Endodermal cell (in vitro differentiated cells): ENCODE measurements around the gene FXN. TPM values are rescaled to one million over a fixed set of nuclear protein-coding genes. Genes with fewer than 3 reads are reported as not detected.

ENCODE experiments used
- DNase-seq: peaks from one replicate; pipeline ENCODE4 v3.0.0-alpha.2; 2017
- H3K27ac ChIP-seq: 2 replicates; pipeline ENCODE4 v1.5.1; 2013; ENCODE audit warnings: mild to moderate bottlenecking, low read depth, low read length, moderate library complexity
- H3K27me3 ChIP-seq: 2 replicates; pipeline ENCODE4 v1.6.1; 2013; ENCODE audit warnings: mild to moderate bottlenecking, low read length, moderate library complexity; ENCODE audit not compliant: insufficient read depth, control insufficient read depth, poor library complexity, severe bottlenecking
- H3K36me3 ChIP-seq: 2 replicates; pipeline ENCODE4 v1.7.0; 2013; ENCODE audit warnings: mild to moderate bottlenecking, low read length, moderate library complexity; ENCODE audit not compliant: control insufficient read depth, insufficient read depth
- H3K4me1 ChIP-seq: one replicate; pipeline ENCODE4 v1.7.0; 2013; ENCODE audit warnings: low read length; ENCODE audit not compliant: control insufficient read depth, insufficient read depth
- H3K4me3 ChIP-seq: 2 replicates; pipeline ENCODE4 v1.5.1; 2013; ENCODE audit warnings: mild to moderate bottlenecking, low read length, moderate library complexity
- H3K9ac ChIP-seq: 2 replicates; pipeline ENCODE4 v1.6.1; 2013; ENCODE audit warnings: mild to moderate bottlenecking, low read length, moderate library complexity; ENCODE audit not compliant: poor library complexity, severe bottlenecking; ENCODE audit errors: extremely low read depth
- H3K9me3 ChIP-seq: 2 replicates; pipeline ENCODE4 v1.6.1; 2013; ENCODE audit warnings: mild to moderate bottlenecking, low read length, moderate library complexity; ENCODE audit not compliant: control insufficient read depth
- H3K27ac Mint-ChIP-seq: 2 replicates; pipeline ENCODE4 v1.8.0; 2020; ENCODE audit warnings: mixed read lengths
- H3K27me3 Mint-ChIP-seq: 2 replicates; pipeline ENCODE4 v1.8.0; 2021; ENCODE audit warnings: mild to moderate bottlenecking, mixed read lengths; ENCODE audit not compliant: insufficient read depth
- H3K36me3 Mint-ChIP-seq: 2 replicates; pipeline ENCODE4 v1.8.0; 2020; ENCODE audit warnings: low read depth, mixed read lengths
- H3K4me1 Mint-ChIP-seq: 2 replicates; pipeline ENCODE4 v1.8.0; 2020; ENCODE audit warnings: mixed read lengths
- H3K4me3 Mint-ChIP-seq: 2 replicates; pipeline ENCODE4 v1.8.0; 2020; ENCODE audit warnings: mild to moderate bottlenecking, moderate library complexity, mixed read lengths
- H3K9me3 Mint-ChIP-seq: 2 replicates; pipeline ENCODE4 v1.8.0; 2020; ENCODE audit warnings: mild to moderate bottlenecking, mixed read lengths
- WGBS, 2 experiments: methylation state at CpG; one replicate each; pipeline versions ENCODE4 v1.1.5 to v1.1.7; 2013; ENCODE audit warnings: missing lambda C conversion rate in 2 of 2, mixed read lengths in 1 of 2; ENCODE audit not compliant: insufficient coverage in 1 of 2, insufficient read length in 1 of 2; 5-methylcytosine and 5-hydroxymethylcytosine counted together
- total RNA-seq, 2 donors: library from RNA; stranded (reverse); fragmentation: NEBNext Ultra II Directional in 1 of 2; extraction: Animal tissue kit (Norgen Biotek cat#: 25700) in 1 of 2; gene quantifications; 2 replicates in 1 of 2; 3 replicates in 1 of 2; pipeline ENCODE4 v1.2.1, GENCODE V29; 2021
- TF ChIP-seq, protein P1 (sequence below): fragments of 200-600 bp; sonication (generic); conservative IDR thresholded peaks from 2 replicates; pipeline ENCODE4 v1.5.0; 2021; ENCODE audit warnings: antibody characterized with exemption, mild to moderate bottlenecking

Gene FXN
- total RNA-seq, 2 donors from 2014 or later, result 33.0 to 34.1 TPM

DNA sequence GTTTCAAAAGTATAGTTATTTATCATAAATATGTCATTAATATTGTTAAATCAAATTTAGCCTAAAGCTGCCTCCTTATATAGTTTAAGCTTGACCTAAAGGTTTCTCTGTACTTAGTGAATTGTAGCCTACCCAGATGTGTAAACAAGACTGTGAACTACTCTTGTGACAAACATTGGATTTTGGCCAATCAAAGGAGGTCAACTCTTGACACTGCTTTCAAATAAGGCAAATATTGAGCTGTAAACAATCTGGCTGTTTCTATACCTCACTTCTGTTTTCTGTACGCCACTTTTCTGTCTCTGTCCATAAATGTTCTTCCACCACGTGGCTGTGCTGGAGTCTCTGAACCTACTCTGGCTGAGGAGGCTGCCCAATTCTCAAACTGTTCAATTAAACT lies 51.2 kb downstream of the FXN start:
- Histone ChIP-seq H3K9me3 (no peaks in the 10 kb centered on the region), H3K4me3 (no peak overlapping the region), H3K9ac (no peak overlapping the region), H3K27me3 (no peaks in the 10 kb centered on the region), H3K27ac (no peak overlapping the region), H3K4me1 (peaks cover 8% of the 10 kb centered on the region), H3K36me3 (no peaks in the 10 kb centered on the region)
- TF ChIP-seq, protein P1, sequence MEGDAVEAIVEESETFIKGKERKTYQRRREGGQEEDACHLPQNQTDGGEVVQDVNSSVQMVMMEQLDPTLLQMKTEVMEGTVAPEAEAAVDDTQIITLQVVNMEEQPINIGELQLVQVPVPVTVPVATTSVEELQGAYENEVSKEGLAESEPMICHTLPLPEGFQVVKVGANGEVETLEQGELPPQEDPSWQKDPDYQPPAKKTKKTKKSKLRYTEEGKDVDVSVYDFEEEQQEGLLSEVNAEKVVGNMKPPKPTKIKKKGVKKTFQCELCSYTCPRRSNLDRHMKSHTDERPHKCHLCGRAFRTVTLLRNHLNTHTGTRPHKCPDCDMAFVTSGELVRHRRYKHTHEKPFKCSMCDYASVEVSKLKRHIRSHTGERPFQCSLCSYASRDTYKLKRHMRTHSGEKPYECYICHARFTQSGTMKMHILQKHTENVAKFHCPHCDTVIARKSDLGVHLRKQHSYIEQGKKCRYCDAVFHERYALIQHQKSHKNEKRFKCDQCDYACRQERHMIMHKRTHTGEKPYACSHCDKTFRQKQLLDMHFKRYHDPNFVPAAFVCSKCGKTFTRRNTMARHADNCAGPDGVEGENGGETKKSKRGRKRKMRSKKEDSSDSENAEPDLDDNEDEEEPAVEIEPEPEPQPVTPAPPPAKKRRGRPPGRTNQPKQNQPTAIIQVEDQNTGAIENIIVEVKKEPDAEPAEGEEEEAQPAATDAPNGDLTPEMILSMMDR, result no peak
- no peaks in the 10 kb centered on the region for H3K9me3 Mint-ChIP-seq
- H3K4me1 Mint-ChIP-seq, result peaks cover 17% of the 10 kb centered on the region
- no peak overlapping the region for H3K4me3 Mint-ChIP-seq
- H3K27ac Mint-ChIP-seq, result no peak overlapping the region
- 92 to 100% methylated on average over 1 to 2 of the region's 2 CpGs for WGBS, 2 experiments
- no peaks in the 10 kb centered on the region for H3K36me3 Mint-ChIP-seq
- no peaks in the 10 kb centered on the region for H3K27me3 Mint-ChIP-seq
- DNase-seq, result no peak

DNA sequence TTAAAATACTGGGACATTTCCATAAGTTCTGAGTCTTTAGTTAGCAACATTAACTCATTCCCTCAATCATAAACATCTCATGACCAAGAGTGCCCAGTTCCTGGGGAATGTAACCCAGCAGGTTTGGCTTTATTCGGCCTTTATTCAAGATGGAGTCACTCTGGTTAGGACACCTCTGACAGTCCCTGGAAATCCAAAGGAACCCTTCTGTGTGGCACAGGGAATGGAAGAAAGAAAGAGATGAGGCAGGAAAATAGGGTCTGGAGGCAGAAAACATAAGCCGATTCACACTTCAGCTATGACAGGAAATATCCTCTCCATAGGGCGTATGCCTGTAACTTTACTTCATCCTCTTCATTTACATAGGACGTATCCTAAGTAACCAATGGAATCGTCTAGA lies 53.5 kb downstream of the FXN start:
- DNase-seq, result no peak
- no peak overlapping the region for H3K27ac ChIP-seq
- no peaks in the 10 kb centered on the region for H3K9me3 ChIP-seq
- H3K4me1 Mint-ChIP-seq, result peaks cover 17% of the 10 kb centered on the region
- no peak overlapping the region for H3K27ac Mint-ChIP-seq
- H3K9me3 Mint-ChIP-seq, result peaks cover under 1% of the 10 kb centered on the region
- H3K27me3 ChIP-seq, result no peaks in the 10 kb centered on the region
- peaks cover 8% of the 10 kb centered on the region for H3K4me1 ChIP-seq
- TF ChIP-seq, protein P1, result no peak
- 88% methylated on average over 5 of the region's 5 CpGs for WGBS, 2 experiments
- peak overlapping the region; percentile 23 for H3K4me3 Mint-ChIP-seq
- no peaks in the 10 kb centered on the region for H3K36me3 Mint-ChIP-seq
- no peak overlapping the region for H3K4me3 ChIP-seq
- no peak overlapping the region for H3K9ac ChIP-seq
- no peaks in the 10 kb centered on the region for H3K27me3 Mint-ChIP-seq
- no peaks in the 10 kb centered on the region for H3K36me3 ChIP-seq

DNA sequence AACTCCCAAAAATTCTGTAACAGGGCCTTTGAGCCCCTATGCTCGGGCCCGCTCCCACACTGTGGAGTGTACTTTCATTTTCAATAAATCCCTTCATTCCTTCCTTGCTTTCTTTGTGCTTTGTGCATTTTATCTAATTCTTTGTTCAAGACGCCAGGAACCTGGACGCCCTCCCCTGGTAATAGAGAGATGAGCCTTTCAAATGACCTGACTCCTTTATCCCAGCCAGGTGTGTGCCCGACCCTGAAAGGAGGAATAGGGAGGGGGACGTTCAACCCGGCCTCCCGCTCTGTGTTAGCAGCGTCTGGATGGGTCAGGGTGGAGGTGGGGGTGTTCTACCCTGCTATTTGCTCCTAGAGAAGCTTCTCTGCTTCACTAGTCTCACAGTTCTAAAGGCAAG lies 53.9 kb downstream of the FXN start:
- Histone ChIP-seq H3K4me1 (peaks cover 8% of the 10 kb centered on the region), H3K9me3 (no peaks in the 10 kb centered on the region), H3K36me3 (no peaks in the 10 kb centered on the region), H3K4me3 (no peak overlapping the region), H3K9ac (no peak overlapping the region), H3K27ac (no peak overlapping the region), H3K27me3 (no peaks in the 10 kb centered on the region)
- H3K27ac Mint-ChIP-seq, result peak overlapping the region; percentile 84
- peak; percentile 77 for DNase-seq
- no peaks in the 10 kb centered on the region for H3K27me3 Mint-ChIP-seq
- peaks cover 17% of the 10 kb centered on the region for H3K4me1 Mint-ChIP-seq
- H3K9me3 Mint-ChIP-seq, result peaks cover 2% of the 10 kb centered on the region
- no peaks in the 10 kb centered on the region for H3K36me3 Mint-ChIP-seq
- TF ChIP-seq, protein P1, result peak; percentile 51
- H3K4me3 Mint-ChIP-seq, result peak overlapping the region; percentile 23
- 31% methylated on average over 9 of the region's 9 CpGs; no CpG with 5 or more reads in 1 of the 2 experiments for WGBS, 2 experiments
